NCI-H2196 treated with DMSO at 0.1 percent for 48 hours (cell line): Measurements from ENCODE around the gene INO80C.

Experiments
- DNase-seq: peaks from one replicate; lab custom pipeline; 2025; ENCODE audit not compliant: unreplicated experiment; lab: John Stamatoyannopoulos, UW

INO80C gene

DNA sequence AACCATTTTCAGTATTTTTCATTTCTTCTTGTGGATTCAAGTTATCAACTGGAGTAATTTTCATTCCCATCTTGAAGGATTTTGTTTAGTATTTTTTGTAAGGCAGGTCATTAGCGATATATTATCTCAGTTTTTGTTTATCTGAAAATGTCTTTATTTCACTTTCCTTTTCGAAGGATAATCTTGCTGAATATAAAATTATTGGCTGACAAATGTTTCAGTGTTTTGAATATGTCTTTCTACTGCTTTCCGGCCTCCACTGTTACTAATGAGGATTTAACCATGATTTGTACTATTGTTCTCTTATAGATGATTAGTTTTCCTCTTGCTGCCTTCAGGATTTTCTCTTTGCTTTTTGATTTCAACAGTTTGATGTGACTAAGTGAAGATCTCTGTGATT is 62.4 kb downstream of the INO80C start:
- DNase-seq = no peak

DNA sequence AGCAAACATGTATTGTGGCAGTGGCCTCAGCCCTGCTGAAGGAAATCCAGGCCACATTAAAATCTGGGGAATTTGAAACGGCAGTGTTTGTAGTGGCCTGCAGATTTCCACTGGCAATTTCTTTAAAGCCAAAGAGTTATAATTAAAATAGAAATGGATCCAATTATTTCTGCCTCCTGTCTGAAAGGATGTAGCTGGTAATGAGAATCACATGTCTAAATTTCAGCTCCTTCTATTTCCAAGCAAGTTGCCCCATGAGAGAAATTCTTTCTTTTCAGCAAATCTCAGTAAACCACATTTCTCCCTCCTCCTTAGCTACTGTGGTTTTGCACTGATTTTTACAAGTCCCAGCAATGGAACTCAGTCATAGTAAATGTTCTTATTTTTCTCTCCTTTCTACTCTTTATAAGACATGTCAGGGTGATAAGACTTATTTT is 65.2 kb downstream of the INO80C start:
- DNase-seq = no peak

DNA sequence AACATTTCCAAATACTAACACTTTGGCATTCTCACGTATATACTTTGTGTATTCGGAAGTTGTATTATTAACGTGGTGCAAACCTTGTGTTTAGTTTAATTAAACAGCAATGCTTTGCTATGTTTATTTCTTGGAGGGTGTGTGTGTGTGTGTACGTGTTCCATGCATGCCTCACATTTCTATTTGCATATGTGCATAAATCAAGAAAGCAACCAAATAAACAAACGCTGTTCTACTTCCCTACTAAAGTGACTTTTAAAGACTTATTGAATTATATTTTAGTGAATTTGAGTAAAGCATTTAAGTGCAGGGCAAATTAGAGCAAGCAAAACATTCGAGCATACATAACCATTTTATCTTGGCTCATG is 66.4 kb downstream of the INO80C start:
- no peak for DNase-seq

DNA sequence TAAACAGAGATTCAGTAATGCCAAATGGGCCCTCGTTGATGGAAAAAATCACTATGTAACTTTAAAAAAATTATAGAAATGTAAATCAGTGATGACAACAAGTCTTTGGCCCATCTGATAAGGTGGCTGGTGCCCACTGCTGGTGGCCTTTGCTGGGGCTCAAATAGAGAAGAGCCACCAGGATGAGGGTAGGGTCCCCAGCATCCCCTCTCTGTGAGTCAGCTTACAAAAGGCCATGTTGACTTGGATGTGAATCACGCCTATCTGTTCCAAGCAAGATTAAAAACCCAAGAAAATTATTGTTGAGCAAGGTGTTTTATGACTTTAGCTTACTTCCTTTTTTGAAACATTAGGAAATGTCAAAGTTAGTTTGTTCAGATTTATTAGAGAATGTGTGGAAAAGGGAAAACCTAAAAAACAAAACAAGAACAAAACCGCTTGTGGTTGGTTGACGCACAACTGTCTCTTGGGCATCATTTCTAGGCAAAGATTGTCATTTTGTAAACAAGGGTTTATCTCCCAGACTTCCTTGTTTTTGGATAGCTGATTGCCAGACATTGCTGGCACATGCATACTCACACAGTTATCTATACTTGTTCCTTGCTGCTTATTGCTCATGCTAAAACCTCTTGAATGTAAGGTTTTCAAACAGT is 66.9 kb downstream of the INO80C start:
- no peak for DNase-seq

DNA sequence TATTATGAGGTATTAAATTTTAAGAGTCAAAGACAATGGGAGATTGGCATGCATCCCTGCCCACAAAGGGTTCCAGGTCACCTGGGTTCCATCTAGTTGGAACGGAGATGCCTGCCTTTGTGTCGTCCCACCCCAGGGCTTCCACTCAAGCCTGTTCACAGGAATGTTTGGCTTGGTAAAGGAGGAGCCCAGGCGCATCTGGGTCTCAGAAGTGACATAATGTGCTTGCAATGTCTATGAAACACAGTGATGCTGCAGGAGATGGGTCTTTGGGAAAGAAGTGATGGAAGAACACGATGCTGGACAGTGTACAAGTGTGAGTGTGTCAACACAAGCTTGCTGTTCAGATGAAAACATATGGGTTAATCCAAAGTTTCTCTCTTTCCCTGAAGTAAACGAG is 71.0 kb downstream of the INO80C start:
- DNase-seq = no peak

DNA sequence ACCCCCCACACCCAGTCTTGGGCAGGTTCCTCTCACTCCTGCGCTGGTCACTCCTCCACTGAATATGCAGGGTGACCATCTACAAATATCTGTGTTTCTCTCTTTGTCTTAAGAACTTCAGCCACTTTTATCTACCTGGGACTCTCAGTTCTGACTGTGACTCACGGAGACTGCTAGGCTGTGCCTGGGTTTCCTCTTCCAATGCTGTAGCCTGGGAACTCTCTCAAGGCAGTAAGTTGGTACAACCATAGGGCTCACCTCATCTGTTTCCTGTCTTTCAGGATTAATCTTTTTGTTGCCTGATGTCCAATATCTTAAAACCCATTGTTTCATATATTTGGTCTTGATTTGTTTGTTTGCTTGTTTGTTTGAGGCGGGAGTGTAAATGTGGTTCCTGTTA is 73.4 kb downstream of the INO80C start:
- no peak for DNase-seq

DNA sequence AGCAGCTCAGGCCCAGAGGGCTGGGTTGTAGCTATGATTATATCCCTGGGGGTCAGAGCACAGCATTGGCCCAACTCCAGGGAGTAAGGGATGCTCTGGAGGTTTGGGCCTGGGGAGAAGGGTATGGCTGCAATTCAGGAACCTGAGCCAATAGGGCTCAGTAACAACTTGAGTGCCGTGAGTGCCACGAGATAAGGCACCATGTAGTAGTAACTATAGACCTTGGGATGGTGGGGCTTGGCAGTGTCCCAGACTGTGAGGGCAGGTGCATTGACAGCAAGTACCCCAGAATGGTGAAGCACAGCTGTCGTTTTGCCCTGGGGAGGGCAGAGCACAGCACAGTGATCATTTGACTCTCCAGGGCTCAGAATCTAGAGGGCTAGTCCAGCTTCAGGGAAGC is 75.5 kb downstream of the INO80C start:
- DNase-seq = no peak

DNA sequence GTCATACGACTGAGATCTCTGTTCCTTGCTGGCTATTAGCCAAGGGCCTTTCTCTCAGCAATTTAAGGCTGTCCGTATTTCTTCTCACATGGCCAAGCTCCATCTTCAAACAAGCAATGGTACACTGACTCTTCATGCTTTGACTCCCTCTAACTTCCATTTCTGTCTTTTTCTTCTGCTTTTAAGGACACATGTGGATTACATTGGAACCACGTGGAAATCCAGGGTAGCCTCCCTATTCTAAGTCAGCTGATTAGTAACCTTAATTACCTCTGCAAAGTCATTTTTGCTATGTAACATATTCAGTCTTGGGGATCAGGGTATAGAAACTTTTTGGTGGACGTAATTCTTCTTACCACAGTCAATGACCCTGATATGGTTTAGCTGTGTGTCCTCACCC is 79.2 kb downstream of the INO80C start:
- no peak for DNase-seq
